Hematopoietic multipotent progenitor cell treated with erythropoietin and hydrocortisone succinate and interleukin-3 and kit ligand, for 8 days (in vitro differentiated cells): ENCODE results near the gene SERPINA12.
"Not testable (repeated sequence)": the region's sequence is repeated elsewhere in the genome, so short reads cannot be mapped to it uniquely, and the experiment has no call there.

Source experiments
- DNase-seq: peaks from one replicate; pipeline ENCODE4 v3.0.0-alpha.2; 2015

Gene SERPINA12

DNA sequence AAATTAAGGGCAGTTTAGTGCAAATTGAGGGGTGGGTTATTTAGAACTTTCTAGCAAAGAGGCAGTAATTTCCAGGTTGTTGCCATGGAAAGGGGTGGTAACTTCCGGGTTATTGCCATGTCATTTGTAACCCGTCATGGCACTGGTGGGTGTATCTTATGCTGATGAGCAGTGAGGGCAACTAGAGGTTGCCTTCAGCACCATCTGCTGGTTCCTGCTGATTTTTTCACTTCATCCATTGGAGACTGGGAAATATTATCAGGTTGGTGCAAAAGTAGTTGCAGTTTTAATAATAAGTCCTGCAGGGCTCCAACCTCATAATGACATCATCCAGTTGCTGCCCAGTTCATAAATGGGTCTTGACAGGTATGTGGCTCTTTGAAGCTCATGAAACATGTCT is 27.6 kb upstream of the SERPINA12 start:
- peak; percentile 32 for DNase-seq

DNA sequence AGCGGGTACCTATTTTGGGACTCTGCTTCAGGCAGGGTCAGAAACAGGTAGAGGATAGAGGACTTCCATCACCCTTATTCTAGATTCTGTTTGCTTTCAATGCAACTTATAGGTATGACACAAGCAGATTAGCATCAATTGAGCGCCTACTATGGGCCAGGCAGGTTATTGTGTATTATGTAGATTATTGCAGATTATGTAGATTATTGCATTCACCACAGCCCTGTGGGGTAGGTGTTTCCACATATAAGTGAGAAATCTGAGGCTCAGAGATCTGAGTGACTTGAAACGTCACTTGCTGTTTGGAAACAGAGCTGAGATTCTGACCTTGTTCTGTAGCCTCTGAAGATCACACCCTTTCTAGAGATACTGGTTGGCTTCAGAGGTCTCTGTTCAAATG is 26.2 kb upstream of the SERPINA12 start:
- DNase-seq: no peak

GRCh38 chr14:94532447-94532846 is 23.2 kb upstream of the SERPINA12 start:
- DNase-seq: no peak

GRCh38 chr14:94531187-94531586 is 21.9 kb upstream of the SERPINA12 start:
- DNase-seq: no peak

DNA sequence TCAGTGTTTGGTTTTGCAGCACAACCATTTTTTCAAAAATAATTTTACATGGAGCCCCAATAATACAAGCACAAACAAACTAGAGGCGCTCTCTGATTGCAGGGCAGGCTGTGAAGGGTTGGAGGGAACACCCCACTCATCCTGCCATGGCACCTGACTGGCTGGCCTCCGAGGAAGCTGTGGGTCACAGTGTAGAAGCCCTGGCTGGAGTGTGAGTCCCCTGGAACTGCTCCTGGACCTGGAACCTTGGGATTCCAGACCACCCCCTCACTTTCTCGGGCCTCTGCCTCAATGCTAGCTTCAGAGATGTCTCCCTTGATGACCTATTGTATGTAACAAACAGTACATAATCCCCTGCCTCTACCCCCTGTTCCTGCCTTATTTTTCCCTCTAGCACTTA is 14.8 kb upstream of the SERPINA12 start:
- no peak for DNase-seq

DNA sequence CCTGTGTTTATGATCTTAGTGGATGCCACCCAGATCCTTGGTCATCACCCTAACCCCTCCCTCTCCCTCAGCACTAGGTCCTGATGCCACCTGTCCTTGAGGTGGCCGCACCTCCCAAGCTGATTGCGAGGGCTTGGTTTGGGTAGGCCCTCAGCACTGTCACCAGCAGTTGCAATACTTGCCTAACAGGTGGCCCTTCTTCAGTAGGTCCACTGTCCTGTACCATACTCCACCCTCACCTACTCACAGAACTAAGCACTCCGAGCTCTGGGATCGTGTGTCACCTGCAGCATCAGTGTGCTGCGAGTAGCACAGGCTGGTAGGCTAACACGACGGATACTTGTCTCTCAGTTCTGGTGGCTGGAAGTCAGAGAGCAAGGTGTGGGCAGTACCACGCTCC is 14.0 kb upstream of the SERPINA12 start:
- DNase-seq: no peak

DNA sequence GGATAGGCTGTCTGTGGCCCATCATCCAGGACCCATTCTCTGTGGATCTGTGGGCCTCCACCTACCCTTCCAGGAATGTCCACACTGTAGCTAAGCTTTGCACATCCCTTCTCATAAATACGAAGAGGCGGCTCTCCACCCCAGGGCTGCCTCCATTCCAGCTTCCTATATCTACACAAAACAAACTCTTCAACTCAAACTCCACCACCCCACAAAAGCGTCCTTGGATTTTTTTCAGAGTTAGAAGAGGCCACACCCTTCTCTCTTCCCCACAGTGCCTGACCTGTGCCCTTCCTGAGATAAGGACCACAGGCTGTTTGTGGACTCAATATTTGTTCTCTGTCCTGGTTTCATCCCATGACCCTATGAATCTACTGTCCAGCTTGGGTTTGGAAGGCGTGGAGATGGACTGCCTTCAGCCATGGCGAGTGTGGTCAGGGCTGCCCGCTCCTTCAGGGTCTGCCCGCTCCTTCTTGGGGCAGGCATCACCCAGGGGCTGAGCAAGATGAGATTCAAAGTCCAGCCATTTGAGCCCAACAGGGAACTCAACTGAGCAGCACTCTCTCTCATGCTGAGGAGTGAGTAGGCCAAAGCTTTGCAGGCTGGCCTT is 13.0 kb upstream of the SERPINA12 start:
- DNase-seq: no peak

GRCh38 chr14:94521375-94522114 is 12.3 kb upstream of the SERPINA12 start:
- no peak for DNase-seq

DNA sequence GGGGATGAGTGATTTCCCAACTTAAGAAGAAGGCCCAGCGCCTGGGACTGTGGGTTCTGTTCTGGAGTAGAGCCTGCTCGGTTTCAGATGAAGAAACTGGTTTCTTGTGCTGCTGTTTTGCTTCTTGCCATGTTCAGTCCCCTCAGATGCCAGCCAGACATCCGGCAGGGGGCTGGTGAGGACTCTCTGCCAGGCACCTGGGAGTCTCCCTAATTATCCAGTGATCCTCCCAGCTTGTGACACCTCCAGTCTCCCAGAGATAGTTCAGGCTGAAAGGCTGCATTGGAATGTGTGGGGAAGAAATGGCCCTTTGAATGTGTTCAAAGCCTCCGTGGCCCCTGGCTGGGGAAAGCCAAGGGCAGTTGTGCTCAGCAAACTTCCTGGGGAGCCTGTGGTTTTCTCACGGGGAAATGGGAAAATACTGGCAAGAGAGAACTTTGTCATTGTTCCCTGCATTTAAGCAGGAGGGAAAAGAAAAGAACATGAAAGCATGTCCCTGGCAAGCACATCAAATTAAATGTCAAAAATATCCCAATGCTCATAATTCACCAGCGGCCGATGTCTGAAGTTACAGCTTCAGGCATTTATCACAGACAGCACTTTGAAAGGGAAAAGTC is 8.5 kb upstream of the SERPINA12 start:
- no peak for DNase-seq

DNA sequence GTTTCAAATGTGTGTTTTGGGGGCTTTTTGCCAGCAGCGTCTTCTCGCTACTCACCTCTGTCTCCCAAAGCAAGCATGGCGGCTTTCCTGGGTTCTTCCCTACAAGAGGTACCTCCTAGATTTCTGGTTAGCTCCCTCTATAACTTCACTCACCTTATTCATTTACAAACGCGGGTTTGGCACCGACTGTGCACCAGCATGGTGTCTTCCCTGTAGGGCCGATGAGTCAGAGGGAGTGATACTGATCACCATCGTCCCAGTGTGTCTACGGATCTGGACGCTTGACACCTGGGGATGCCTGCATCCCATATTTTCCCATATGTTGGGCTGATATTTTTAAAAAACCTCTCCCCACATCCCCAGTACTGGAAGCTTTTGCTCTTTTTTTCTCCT is 8.0 kb upstream of the SERPINA12 start:
- no peak for DNase-seq

- DNase-seq: no peak
Observed at GRCh38 chr14:94515856-94516255, 6.6 kb upstream of the SERPINA12 start.

- DNase-seq: no peak
Observed at GRCh38 chr14:94515426-94515825, 6.2 kb upstream of the SERPINA12 start.

- no peak for DNase-seq
Observed at GRCh38 chr14:94514351-94514750, 5.1 kb upstream of the SERPINA12 start.

GRCh38 chr14:94510481-94510880 is 1.2 kb upstream of the SERPINA12 start:
- DNase-seq: not testable (repeated sequence)

GRCh38 chr14:94505641-94506040 is 3.6 kb downstream of the SERPINA12 start:
- no peak for DNase-seq

GRCh38 chr14:94505206-94505605 is 4.1 kb downstream of the SERPINA12 start:
- no peak for DNase-seq

DNA sequence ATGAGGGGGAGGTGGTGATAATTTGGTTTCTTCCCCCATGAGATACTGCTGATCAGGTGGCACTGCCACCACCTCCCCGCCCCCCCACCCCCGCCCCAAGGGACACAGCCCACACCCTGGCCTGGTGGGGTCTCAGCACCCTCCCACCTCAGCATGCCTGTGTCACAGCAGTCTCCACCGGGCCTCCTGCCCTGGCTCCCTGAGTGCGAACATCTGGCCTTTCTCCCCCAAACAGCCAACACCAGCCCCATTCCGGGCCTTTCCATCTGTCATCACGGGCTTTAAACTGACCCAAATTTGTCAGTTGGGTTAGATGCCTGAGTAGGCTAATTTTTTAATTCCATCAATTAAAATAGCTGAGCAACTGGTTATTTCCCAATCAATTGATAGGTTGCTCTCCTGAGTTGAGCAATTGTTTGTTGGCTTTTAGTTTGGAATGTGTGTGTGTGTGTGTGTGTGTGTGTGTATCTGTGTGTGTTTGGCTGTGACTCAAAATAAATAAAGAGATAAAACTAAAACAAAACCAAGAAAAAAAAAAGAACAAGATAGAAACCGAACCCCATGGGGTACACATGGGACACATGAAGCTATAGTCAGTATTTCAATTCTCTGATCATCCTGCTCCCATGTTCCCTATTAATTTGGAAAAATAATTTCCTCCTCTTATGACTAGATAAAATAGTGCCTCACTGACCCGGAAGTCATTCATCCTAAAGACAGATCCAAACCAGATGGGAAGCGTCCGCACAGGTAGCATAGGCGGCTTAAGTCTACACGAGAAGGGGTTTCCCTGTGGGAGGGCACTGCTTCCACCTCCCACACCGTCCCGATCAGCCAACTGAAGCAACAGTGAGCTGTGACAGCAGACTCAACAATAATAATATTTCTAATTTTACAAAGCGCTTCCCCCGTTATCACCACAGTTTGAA is 7.4 kb downstream of the SERPINA12 start:
- DNase-seq: no peak

- DNase-seq: no peak
Observed at GRCh38 chr14:94500264-94500663, 9.0 kb downstream of the SERPINA12 start.

DNA sequence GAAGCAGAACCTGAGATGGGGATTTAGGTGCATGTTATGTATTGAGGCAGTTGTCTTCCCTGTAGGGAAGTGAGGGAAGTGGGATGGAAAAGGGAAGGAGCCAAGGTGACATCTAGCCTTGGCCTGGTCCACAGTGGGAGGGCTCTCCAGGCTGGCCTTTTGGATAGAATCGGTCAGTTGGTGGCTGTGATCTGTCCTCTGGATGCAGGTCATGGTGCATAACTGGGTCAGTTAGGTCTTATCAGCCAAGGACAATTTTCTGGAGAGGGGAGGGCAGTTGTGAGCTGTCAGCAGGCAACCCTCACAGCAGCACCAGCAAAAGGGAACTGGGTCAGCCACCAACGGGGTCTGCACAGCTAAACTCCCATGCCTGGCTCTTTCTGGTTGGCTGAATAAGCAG is 9.6 kb downstream of the SERPINA12 start:
- DNase-seq: no peak

DNA sequence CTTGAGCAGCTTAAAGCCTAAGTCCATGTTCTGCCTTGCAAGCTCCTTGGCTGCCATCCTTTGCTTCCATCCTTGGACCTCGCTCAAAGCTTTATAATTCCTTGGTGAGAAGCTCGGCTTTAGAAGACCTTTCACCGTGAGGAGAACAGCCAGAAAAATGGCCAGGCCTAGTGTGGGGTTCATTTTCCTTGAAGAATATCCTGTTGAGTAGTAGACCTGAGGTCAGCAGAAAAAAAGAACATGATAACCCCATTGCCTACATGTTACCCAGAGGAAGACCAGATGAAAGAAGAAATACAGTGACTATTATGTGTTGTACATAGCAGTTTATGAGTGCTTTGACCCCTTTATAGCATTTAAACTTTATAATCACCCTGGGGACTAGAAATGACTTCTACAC is 11.1 kb downstream of the SERPINA12 start:
- DNase-seq: no peak

- DNase-seq: no peak
Observed at GRCh38 chr14:94494085-94494484, 15.2 kb downstream of the SERPINA12 start.

DNA sequence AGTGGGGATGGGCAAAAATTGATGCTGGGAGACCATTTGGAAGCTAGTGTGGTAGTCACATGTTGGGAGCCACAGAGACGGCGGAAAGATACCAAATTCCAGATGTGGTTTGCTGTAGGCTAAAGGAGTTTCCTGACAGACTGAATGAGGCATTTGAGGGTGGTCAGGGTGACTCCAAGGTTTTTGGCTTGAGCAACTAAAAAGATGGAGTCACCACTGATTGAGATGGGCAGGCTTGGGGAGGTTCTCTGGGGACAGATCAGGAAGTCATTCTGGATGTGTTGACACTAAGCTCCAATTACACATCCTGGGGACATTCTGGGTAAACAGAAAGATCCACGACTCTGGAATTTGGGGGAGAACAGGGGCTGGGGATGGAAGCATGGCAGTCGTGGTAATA is 17.8 kb downstream of the SERPINA12 start:
- no peak for DNase-seq

DNA sequence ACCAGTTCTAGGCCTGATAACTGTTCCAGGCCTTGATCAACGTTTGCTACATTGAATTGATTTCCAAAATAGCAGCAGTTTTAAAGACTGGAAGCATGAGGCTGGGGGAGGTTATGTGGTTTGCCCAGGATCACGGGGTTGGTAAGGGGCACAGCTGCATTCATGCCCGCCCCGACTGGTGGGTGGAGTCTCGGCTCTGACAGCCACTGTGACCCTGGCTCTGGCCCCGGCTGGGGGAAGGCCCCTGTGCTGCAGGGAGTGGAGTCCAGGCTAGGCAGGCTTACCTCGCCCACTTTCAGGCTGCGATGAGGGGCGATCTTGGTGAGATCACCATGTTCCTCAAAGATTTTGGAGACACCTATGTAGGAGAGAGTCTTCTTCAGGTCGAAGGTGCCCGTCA is 19.9 kb downstream of the SERPINA12 start:
- no peak for DNase-seq
